ENCODE data around the gene SLC6A6.
A peak's percentile ranks its signal among the peaks of the same experiment; 100 is the strongest.
"Not testable (repeated sequence)": the region's sequence is repeated elsewhere in the genome, so short reads cannot be mapped to it uniquely, and the experiment has no call there.

Gene SLC6A6

DNA sequence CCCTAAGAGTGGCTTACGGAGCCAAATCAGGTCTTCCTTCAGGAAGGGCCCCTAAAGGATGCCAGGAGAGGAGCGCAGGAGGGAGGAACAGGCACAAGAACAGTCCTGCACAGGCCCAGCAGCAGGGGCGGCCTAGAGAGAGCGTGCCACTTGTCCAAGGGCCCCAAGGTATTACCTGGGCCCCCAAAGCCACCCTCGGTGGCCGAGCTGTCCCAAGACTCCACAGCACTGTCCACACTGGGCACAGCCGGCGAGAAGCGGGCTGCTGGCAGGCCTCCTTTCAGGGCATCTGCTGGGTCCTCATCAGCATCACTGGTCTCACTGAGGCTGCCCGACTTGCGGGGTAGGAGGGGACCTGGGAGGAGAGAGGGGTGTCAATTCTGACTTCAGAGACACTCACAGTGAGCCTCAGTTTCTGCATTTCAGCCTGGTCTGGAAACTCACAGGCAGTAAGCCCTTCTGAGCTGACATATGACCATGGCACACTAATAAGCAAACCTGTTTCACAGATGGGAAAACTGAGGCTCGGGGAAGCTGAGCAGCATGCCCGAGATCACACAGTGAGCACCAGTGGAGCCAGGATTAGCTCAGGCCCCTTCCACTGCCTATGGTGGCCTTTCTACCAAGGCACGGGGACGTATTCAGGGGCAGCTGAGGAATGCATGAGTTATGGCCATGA lies 104.4 kb downstream of the SLC6A6 start:
- no peak for DNase-seq (ENCODE audit: low read depth, low spot score)

DNA sequence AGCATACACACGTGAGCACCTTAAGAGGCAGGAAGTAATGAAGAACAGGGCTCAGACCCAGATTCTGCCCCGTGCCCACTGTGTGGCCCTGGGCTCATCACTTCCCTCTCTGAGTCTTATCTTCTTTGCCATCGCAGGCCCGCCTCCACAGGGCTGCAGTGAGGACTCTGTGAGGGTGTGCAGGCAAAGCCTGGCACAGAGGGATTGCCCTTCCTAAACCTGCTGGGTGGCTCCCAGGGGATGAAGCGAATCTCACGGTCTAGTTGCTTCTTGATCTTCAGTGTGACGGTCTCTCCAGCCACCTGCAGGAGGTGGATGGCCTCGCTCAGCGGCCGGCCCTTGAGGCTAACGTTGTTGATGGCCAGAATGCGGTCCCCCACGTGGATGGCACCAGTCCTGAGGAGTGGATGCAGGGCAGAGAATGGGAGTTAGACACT lies 104.9 kb downstream of the SLC6A6 start:
- no peak for DNase-seq (ENCODE audit: low read depth, low spot score)

- no peak for DNase-seq (ENCODE audit: low read depth, low spot score)
Measured at GRCh38 chr3:14507757-14508504, 105.5 kb downstream of the SLC6A6 start.

DNA sequence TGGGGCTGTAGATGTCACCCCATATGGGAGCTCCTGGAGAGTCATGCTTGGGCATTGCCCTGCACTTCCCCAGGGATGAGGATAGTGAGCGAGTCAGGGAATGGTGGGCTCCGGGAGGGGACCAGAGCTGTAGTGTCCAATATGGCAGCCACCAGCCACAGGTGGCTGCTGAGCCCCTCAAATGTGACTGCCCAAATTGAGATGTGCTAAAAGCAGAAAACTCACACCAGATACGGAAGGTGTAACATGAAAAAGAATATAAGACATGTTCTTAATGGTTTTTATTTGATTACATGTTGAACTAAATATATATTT lies 106.1 kb downstream of the SLC6A6 start:
- no peak for DNase-seq (ENCODE audit: low read depth, low spot score)

GRCh38 chr3:14508966-14509795 lies 106.8 kb downstream of the SLC6A6 start:
- DNase-seq (ENCODE audit: low read depth, low spot score): peak; percentile 90

DNA sequence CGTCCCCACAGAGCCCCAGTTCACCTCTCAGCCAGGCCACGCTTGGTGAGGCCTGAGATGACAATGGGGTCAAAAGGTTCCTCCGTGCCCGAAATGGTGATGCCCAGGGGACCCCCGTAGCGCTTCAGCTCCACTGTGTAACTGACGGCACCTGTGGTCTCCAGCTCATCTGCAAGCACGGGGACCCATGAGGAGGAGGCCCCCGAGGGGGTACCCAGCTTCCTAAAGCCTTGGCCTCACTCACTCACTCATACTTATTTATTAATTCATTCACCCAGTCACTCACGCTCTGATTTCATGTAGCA lies 107.3 kb downstream of the SLC6A6 start:
- DNase-seq (ENCODE audit: low read depth, low spot score): no peak

DNA sequence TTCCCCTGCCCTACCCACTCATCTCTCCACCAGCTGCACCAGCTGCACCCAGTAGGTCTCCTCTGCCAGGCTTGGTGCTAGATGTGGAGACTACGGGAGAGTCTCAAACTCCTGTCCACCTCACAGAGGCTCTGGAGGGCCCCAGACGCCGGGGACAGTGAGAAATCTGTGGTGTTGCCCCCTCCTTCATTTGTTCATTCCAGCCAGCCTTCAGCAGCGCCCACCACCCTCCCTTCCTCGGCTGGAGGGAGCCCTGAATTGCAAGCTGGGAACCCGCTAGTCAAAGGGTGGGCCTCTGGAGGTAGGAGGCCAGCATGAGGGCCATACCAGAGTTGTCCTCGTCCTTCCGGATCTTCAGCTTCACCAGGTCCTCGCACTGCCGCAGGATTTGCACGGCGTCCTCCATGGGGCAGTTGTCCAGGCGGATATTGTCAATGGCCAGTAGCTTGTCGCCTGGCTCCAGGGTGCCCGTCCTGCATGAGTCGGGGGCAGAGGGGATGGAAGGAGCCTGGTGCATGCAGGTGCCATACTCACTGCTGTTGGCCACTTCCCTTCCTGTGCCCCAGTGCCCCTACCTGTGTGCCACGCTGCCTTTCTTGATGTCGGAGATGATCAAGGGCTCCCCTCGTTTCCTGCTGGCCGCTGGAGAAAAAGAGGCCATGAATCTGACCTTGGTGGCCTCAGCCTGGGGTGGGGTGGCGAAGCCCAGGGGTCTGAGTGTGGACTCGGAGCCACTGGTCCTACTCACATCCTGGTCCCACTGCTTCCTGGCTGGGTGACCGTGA lies 108.6 kb downstream of the SLC6A6 start:
- no peak for DNase-seq (ENCODE audit: low read depth, low spot score)

- no peak for DNase-seq (ENCODE audit: low read depth, low spot score)
Measured at GRCh38 chr3:14511623-14512280, 109.3 kb downstream of the SLC6A6 start.

DNA sequence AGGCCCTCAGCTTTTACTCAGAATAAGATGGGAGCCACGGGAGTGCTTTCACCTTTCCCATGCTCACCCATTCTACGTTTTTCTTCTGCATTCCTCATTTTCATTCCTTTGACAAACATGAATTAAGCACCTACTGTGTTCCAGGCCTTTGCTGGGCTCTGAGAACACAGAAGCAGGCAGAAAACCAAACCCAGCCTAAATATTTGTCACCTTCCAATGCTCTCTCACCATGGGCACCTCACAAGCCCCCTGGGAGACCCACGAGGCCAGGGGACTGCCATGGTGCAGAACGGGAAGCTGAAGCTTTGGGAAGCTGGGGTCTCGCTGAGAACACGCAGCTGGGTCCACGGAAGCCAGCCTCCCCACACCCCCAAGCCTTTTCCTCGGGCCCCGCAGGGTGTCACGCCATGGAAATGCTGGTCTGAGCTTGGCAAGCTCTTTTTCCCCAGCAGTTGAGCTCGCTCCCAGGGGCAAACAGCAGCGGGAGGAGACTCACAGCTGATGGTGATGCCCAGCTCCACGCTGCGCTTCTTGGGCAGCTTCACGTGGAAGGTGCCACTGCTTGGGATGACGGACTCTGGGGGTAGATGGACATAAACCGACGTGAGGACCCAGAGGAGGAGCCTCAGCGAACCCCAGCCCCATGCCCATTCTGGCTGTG lies 110.0 kb downstream of the SLC6A6 start:
- DNase-seq (ENCODE audit: low read depth, low spot score): no peak

DNA sequence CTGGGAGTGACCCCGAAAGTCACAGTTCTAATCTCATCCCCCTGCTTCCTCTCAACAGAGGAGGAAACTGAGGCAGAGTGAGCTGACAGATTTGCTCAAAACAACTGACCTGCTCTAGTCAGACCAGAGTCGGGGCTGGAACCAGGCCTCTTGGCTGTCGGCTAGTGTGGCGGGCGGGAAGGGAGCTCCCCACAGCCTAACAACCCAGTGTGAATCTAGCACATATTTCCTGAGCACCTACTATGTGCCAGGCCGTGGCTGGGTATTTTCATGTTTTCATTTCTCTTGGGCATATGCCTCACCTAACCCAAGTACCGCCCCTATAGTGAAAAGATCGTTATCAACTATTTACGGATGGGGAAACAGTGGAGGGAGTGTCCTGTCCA lies 110.5 kb downstream of the SLC6A6 start:
- no peak for DNase-seq (ENCODE audit: low read depth, low spot score)

DNA sequence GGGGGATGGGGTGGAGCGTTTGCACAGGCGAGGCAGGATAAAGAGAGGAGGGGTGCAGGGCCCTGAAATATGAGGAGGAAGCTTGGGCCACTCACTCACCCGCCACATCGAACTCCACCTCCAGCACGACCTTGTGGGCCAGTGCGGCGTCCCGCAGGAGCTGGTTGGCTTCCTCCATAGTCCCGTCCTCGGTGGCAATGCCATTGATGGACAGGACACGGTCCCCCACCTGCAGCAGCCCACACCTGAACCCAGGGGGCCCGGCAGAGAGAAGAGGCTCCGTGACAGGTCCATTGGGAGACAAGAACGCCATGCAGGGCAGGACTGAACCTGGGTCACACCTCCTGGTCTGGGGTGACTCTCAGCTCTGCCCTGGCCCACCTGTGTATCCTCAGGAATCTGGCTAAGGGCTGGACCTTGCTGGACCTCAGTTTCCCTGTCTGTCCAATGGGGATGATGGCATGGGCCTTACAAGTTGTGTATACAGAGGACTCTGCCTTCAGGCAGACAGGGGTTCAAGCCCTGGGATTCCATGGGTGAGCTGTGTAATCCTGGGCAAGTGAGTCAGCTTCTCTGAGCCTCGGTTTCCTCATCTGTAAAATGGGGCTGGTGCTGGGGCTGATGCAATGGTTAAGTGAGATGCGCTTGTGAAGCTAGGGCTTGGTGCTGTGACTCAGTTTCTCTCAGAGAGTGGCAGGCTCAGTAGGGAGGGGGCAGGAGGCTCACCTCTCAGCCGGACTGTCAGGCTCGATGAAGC lies 111.3 kb downstream of the SLC6A6 start:
- no peak for DNase-seq (ENCODE audit: low read depth, low spot score)

- no peak for DNase-seq (ENCODE audit: low read depth, low spot score)
Measured at GRCh38 chr3:14514323-14514720, 111.9 kb downstream of the SLC6A6 start.

- not testable (repeated sequence) for DNase-seq (ENCODE audit: low read depth, low spot score)
Measured at GRCh38 chr3:14515526-14515925, 113.1 kb downstream of the SLC6A6 start.

DNA sequence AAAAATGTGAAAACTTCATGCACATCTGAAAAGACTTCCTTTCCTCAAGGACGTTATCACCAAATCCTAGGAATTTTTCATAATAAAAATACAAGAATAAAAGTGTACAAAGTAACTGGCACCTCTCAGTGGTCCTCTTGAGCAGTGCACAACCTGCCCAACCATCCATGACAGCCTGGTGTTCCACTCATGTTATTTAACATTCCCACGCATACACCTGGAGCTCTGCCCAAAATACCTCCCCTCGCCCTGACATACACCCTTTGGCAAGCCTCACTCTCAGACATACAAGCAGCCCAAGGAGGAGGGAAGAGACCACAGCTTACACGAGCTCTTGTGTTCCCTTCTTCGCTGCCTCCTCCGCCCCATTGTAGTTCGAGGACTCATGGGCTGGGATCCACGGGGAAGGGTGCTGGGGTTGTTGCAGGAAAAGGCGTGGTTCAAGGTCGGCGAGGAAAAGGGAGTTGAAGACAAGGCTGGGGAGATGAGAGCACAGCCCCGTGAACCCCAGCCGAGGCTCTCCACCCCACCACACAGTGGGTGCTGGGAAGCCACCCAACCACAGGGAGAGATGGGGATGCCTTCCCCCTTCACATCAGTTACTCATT lies 114.4 kb downstream of the SLC6A6 start:
- no peak for DNase-seq (ENCODE audit: low read depth, low spot score)

GRCh38 chr3:14517601-14518431 lies 115.4 kb downstream of the SLC6A6 start:
- no peak for DNase-seq (ENCODE audit: low read depth, low spot score)

DNA sequence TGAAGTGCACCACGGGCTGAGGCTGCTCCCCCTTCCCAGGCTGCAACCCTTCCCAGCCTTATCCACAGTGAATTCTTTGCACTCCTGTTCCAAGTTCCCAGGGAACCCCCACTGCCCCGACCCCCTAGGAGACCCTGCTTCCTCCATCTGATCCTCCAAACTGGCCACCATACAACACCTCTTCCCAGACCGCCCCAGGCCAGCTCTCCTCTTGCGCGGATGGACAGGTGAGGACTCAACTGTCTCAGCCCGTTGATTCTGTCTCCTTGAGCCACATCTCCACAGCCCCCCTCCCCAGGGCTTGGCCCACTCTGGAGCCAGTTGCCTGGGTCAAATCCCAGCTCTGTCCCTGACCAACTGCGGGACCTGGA lies 116.0 kb downstream of the SLC6A6 start:
- DNase-seq (ENCODE audit: low read depth, low spot score): no peak

DNA sequence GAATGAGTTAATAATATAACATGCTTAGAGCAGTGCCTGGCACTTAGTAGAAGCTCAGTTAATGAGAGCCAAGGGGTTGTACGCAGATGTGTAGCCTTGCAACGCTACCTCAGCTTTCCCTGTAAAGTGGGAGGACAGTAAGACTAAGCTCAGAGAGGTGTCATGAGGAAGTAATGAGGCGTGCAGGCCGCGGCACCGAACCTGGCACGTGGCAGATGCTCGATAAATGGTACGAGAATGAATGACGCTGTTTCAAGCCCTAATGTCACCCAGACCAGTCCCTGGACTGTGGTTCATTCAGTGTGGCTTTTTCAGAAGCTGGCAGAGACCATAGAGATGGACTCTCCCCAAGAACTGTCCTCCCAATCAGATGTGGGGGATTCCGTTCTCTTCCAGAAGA lies 116.5 kb downstream of the SLC6A6 start:
- no peak for DNase-seq (ENCODE audit: low read depth, low spot score)

DNA sequence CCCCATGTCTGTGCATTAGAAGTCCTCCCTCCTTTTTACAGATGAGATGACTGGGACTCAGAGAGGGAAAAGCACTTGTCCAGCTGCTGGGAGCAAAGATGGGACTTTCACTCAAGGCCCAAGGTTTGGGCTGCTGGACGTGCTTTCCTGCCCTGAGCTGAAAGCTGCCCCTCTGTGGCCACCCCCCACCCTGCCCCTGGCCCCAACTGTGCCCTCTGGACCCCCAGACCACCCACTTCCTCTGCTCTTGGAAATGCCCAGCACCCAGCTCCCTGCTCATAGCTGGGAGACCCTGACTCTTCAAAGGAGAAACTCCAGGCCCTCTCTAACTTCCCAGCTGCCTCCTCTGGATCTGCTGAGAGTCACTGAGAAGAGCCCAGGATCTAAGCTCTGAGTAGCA lies 117.0 kb downstream of the SLC6A6 start:
- DNase-seq (ENCODE audit: low read depth, low spot score): no peak

DNA sequence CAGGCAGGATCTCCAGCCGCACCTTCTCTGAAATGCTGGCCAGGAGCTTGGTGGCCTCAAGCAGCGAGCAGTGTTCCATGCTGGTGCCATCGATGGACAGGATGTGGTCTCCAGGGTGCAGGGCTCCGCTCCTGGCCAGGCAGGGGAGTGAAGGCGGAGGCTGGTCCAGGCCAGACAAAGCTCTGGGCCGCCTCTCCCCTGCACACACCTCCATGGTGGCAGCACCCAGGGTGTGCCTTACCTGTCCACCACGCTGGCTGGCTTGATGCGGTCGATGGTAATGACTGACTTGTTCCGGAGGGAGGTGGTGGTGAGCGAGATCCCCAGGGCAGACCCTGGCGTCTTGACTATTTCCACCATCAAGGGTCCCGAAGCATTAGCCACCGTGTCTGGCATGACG lies 117.7 kb downstream of the SLC6A6 start:
- DNase-seq (ENCODE audit: low read depth, low spot score): peak; percentile 56
